Gastrocnemius medialis (tissue), 4 donors: ENCODE measurements around the gene COQ2.
"Not testable (repeated sequence)": the region's sequence is repeated elsewhere in the genome, so short reads cannot be mapped to it uniquely, and the experiment has no call there.

ENCODE experiments used
- CTCF ChIP-seq, 5 experiments: fragments of 450-650 bp in 3 of 5; fragments of 200-600 bp in 2 of 5; sonication (generic) in 2 of 5; IDR thresholded peaks in 4 of 5; conservative IDR thresholded peaks in 1 of 5; 1 replicate in 4 of 5; 2 replicates in 1 of 5; pipeline ENCODE4 v1.5.1; 2016 to 2019; ENCODE audit warnings: antibody characterized with exemption in 5 of 5, mild to moderate bottlenecking in 3 of 5, moderate library complexity in 3 of 5
- POLR2A ChIP-seq, 2 donors: fragments of 450-650 bp; IDR thresholded peaks; one replicate each; pipeline ENCODE4 v1.6.1; 2017; ENCODE audit warnings: antibody characterized with exemption in 2 of 2, mild to moderate bottlenecking in 2 of 2, moderate library complexity in 2 of 2

- TF ChIP-seq CTCF (IDR thresholded peaks at IDR 0.05 in 4 of 5, conservative IDR thresholded peaks at IDR 0.05 in 1 of 5); POLR2A (IDR thresholded peaks at IDR 0.05): not testable (repeated sequence)
Measured at GRCh38 chr4:83290059-83290774, 5.6 kb upstream of the COQ2 start.
